H1 (cell line): ENCODE data around the gene ERAS. TPM values are rescaled to one million over a fixed set of nuclear protein-coding genes. Genes with fewer than 3 reads are reported as not detected.

Experiments used
- CTCF ChIA-PET: fragments of 300-600 bp; sonication (Branson Sonifier 250); formaldehyde crosslinking; loops from one replicate; lab custom pipeline; 2021; ENCODE audit not compliant: partially characterized antibody; lab: Charles Lee
- POLR2A ChIA-PET: fragments of 300-600 bp; sonication (Branson Sonifier 250); formaldehyde crosslinking; loops from one replicate; lab custom pipeline; 2021; ENCODE audit warnings: inconsistent platforms; ENCODE audit not compliant: partially characterized antibody; lab: Charles Lee
- DNase-seq, 2 experiments: peaks; one replicate each; pipeline versions ENCODE4 v3.0.0 to v3.0.0-alpha.2; 2010 to 2022; ENCODE audit warnings: low spot score in 2 of 2, low read depth in 1 of 2, mixed read lengths in 1 of 2
- FAIRE-seq: peaks from 2 replicates; lab custom pipeline; 2011; peaks lifted over from hg19 to GRCh38; lab: Jason Lieb, UNC
- H2AFZ ChIP-seq: 2 replicates; pipeline ENCODE4 v1.8.1; 2012; ENCODE audit warnings: low read length, inconsistent platforms
- H2AK5ac ChIP-seq: 2 replicates; pipeline ENCODE4 v1.6.1; 2013; ENCODE audit warnings: low read depth, low read length
- H2BK120ac ChIP-seq: replicated peaks from 2 replicates; pipeline ENCODE3; 2013; ENCODE audit warnings: low read depth, low read length, inconsistent platforms
- H2BK12ac ChIP-seq: 2 replicates; pipeline ENCODE4 v1.6.1; 2013; ENCODE audit warnings: low read depth, low read length
- H2BK15ac ChIP-seq: 2 replicates; pipeline ENCODE4 v1.6.1; 2013; ENCODE audit warnings: low read length
- H2BK20ac ChIP-seq: 2 replicates; pipeline ENCODE4 v1.6.1; 2013; ENCODE audit warnings: low read length
- H2BK5ac ChIP-seq: 2 replicates; pipeline ENCODE4 v1.6.1; 2013; ENCODE audit warnings: low read depth, low read length
- H3K14ac ChIP-seq: 2 replicates; pipeline ENCODE4 v1.6.1; 2013; ENCODE audit warnings: inconsistent platforms; ENCODE audit not compliant: insufficient read length
- H3K18ac ChIP-seq: 2 replicates; pipeline ENCODE4 v1.6.1; 2013; ENCODE audit warnings: low read length; ENCODE audit errors: extremely low read depth
- H3K23ac ChIP-seq: 2 replicates; pipeline ENCODE4 v1.6.1; 2013; ENCODE audit warnings: inconsistent platforms; ENCODE audit not compliant: insufficient read length
- H3K23me2 ChIP-seq: 2 replicates; pipeline ENCODE4 v1.6.1; 2013; ENCODE audit warnings: low read depth, low read length
- H3K27ac ChIP-seq: 2 replicates; pipeline ENCODE4 v1.6.1; 2011; ENCODE audit warnings: low read depth, low read length, inconsistent platforms
- H3K27me3 ChIP-seq, 4 experiments: replicated peaks in 1 of 4; 1 replicate in 1 of 4; 2 replicates in 3 of 4; pipeline versions ENCODE4 v1.6.1 to v1.8.1; 2011 to 2013; ENCODE audit warnings: low read length in 3 of 4, mild to moderate bottlenecking in 3 of 4, inconsistent platforms in 2 of 4, mixed read lengths in 2 of 4, moderate library complexity in 1 of 4; ENCODE audit not compliant: control insufficient read depth in 3 of 4, insufficient read depth in 3 of 4; ENCODE audit errors: extremely low read depth in 1 of 4
- H3K36me3 ChIP-seq, 4 experiments: 2 replicates each; pipeline versions ENCODE4 v1.6.1 to v1.8.1; 2011 to 2013; ENCODE audit warnings: mild to moderate bottlenecking in 4 of 4, low read length in 3 of 4, moderate library complexity in 2 of 4, control low read depth in 1 of 4, inconsistent platforms in 1 of 4; ENCODE audit not compliant: insufficient read depth in 4 of 4, control insufficient read depth in 2 of 4
- H3K4ac ChIP-seq: replicated peaks from 2 replicates; pipeline ENCODE3; 2013; ENCODE audit warnings: low read length, low read depth, mixed read lengths, inconsistent platforms; ENCODE audit not compliant: insufficient read length
- H3K4me1 ChIP-seq, 4 experiments: replicated peaks in 1 of 4; 1 replicate in 1 of 4; 2 replicates in 3 of 4; pipeline versions ENCODE4 v1.6.1 to v1.8.1; 2011 to 2013; ENCODE audit warnings: low read length in 3 of 4, inconsistent platforms in 2 of 4, mixed read lengths in 1 of 4; ENCODE audit not compliant: insufficient read depth in 4 of 4, control insufficient read depth in 3 of 4
- H3K4me2 ChIP-seq, 2 experiments: 2 replicates each; pipeline versions ENCODE4 v1.6.1 to v1.8.1; 2011 to 2013; ENCODE audit warnings: low read depth in 2 of 2, low read length in 2 of 2, control low read depth in 1 of 2, inconsistent platforms in 1 of 2, mild to moderate bottlenecking in 1 of 2; ENCODE audit not compliant: insufficient read depth in 1 of 2
- H3K4me3 ChIP-seq, 4 experiments: fragments of 200-600, 300-600 bp in 1 of 4; sonication (generic), shearing (Covaris generic), sonication (Bioruptor Twin) in 1 of 4; 2 replicates each; pipeline versions ENCODE4 v1.5.1 to v1.8.1; 2011 to 2016; ENCODE audit warnings: low read length in 4 of 4, low read depth in 3 of 4, control low read depth in 2 of 4, inconsistent platforms in 2 of 4, mild to moderate bottlenecking in 2 of 4, mixed read lengths in 1 of 4, moderate library complexity in 1 of 4; ENCODE audit not compliant: insufficient read depth in 2 of 4; ENCODE audit errors: extremely low read depth in 1 of 4
- H3K56ac ChIP-seq: replicated peaks from 2 replicates; pipeline ENCODE3; 2013; ENCODE audit warnings: low read depth, mild to moderate bottlenecking, mixed read lengths, low read length, inconsistent platforms; ENCODE audit not compliant: insufficient read length
- H3K79me1 ChIP-seq: 2 replicates; pipeline ENCODE4 v1.6.1; 2013; ENCODE audit warnings: low read depth, low read length, control low read depth
- H3K79me2 ChIP-seq, 2 experiments: 2 replicates each; pipeline versions ENCODE4 v1.6.1 to v1.8.1; 2012 to 2013; ENCODE audit warnings: low read length in 2 of 2, mild to moderate bottlenecking in 2 of 2, inconsistent platforms in 1 of 2; ENCODE audit not compliant: insufficient read depth in 2 of 2, control insufficient read depth in 1 of 2
- H3K9ac ChIP-seq, 4 experiments: replicated peaks in 1 of 4; 1 replicate in 1 of 4; 2 replicates in 3 of 4; pipeline versions ENCODE4 v1.6.1 to v1.8.1; 2011 to 2013; ENCODE audit warnings: low read depth in 3 of 4, low read length in 3 of 4, control low read depth in 2 of 4, mild to moderate bottlenecking in 2 of 4, moderate library complexity in 2 of 4, inconsistent platforms in 1 of 4; ENCODE audit errors: extremely low read depth in 1 of 4
- H3K9me3 ChIP-seq, 2 experiments: 2 replicates each; pipeline versions ENCODE4 v1.6.1 to v1.8.1; 2012 to 2013; ENCODE audit warnings: mild to moderate bottlenecking in 2 of 2, moderate library complexity in 2 of 2, control low read depth in 1 of 2, inconsistent platforms in 1 of 2, low read depth in 1 of 2, low read length in 1 of 2, mixed read lengths in 1 of 2; ENCODE audit not compliant: insufficient read depth in 2 of 2
- H4K20me1 ChIP-seq, 2 experiments: replicated peaks in 1 of 2; 2 replicates each; pipeline versions ENCODE3 to v1.8.1; 2011 to 2013; ENCODE audit warnings: inconsistent platforms in 2 of 2, low read length in 2 of 2, mild to moderate bottlenecking in 1 of 2; ENCODE audit not compliant: insufficient read depth in 2 of 2, control insufficient read depth in 1 of 2
- H4K5ac ChIP-seq: 2 replicates; pipeline ENCODE4 v1.6.1; 2013; ENCODE audit warnings: low read length, low read depth, mixed read lengths, inconsistent platforms; ENCODE audit not compliant: insufficient read length
- H4K8ac ChIP-seq: 2 replicates; pipeline ENCODE4 v1.8.0; 2013; ENCODE audit warnings: mild to moderate bottlenecking, moderate library complexity, low read length, inconsistent platforms; ENCODE audit not compliant: insufficient read depth; ENCODE audit errors: extremely low read depth
- H4K91ac ChIP-seq: replicated peaks from 2 replicates; pipeline ENCODE3; 2013; ENCODE audit warnings: low read length, mixed read lengths, inconsistent platforms; ENCODE audit not compliant: insufficient read length
- BACH1 ChIP-seq: IDR thresholded peaks from 2 replicates; pipeline ENCODE4 v1.6.1; 2012; ENCODE audit warnings: low read length, improper control_type of control experiment
- EZH2 ChIP-seq: fragments of 200-600 bp; sonication (generic); IDR thresholded peaks from 2 replicates; pipeline ENCODE4 v1.7.1; 2012; ENCODE audit warnings: low read depth, mild to moderate bottlenecking, moderate library complexity, low read length, inconsistent platforms; ENCODE audit not compliant: severe bottlenecking
- JUN ChIP-seq: IDR thresholded peaks from 2 replicates; pipeline ENCODE4 v1.6.1; 2011; ENCODE audit warnings: low read depth, mild to moderate bottlenecking, improper control_type of control experiment, low read length
- KDM5A ChIP-seq: fragments of 200-600 bp; IDR thresholded peaks from 2 replicates; pipeline ENCODE4 v1.7.1; 2012; ENCODE audit warnings: mild to moderate bottlenecking, low read length, inconsistent platforms, mixed read lengths
- NRF1 ChIP-seq: IDR thresholded peaks from 2 replicates; pipeline ENCODE4 v1.6.1; 2011; ENCODE audit warnings: mild to moderate bottlenecking, low read depth, low read length, improper control_type of control experiment
- RFX5 ChIP-seq: IDR thresholded peaks from 2 replicates; pipeline ENCODE4 v1.6.1; 2011; ENCODE audit warnings: low read depth, low read length, improper control_type of control experiment, borderline replicate concordance
- RNF2 ChIP-seq: fragments of 200-900, 300-1000 bp; sonication (generic); IDR thresholded peaks from 2 replicates; pipeline ENCODE4 v1.7.1; 2016; ENCODE audit warnings: borderline replicate concordance, low read depth, mild to moderate bottlenecking, antibody characterized with exemption, low read length; ENCODE audit not compliant: poor library complexity, severe bottlenecking; ENCODE audit errors: missing control alignments
- SIX5 ChIP-seq: IDR thresholded peaks from 2 replicates; pipeline ENCODE4 v1.6.1; 2011; ENCODE audit warnings: mild to moderate bottlenecking, low read depth, low read length
- SP4 ChIP-seq: IDR thresholded peaks from 2 replicates; pipeline ENCODE4 v1.6.1; 2012; ENCODE audit warnings: low read length, inconsistent platforms
- TCF12 ChIP-seq: IDR thresholded peaks from 2 replicates; pipeline ENCODE4 v1.6.1; 2011; ENCODE audit warnings: low read depth, mild to moderate bottlenecking, low read length
- YY1 ChIP-seq: IDR thresholded peaks from 2 replicates; pipeline ENCODE4 v1.6.1; 2011; ENCODE audit warnings: low read depth, mild to moderate bottlenecking, low read length
- WGBS, 2 experiments: shearing (Covaris generic) in 1 of 2; methylation state at CpG; one replicate each; pipeline versions ENCODE4 v1.1.6 to v1.1.7; 2013 to 2015; ENCODE audit warnings: low lambda C conversion rate in 2 of 2, mixed read lengths in 2 of 2, inconsistent platforms in 1 of 2, low coverage in 1 of 2, missing lambda C conversion rate in 1 of 2; ENCODE audit not compliant: insufficient replicate concordance in 2 of 2, insufficient coverage in 1 of 2, insufficient read length in 1 of 2; ENCODE audit errors: extremely low coverage in 1 of 2, missing lambda C conversion rate in 1 of 2; 5-methylcytosine and 5-hydroxymethylcytosine counted together
- polyA plus RNA-seq, 7 experiments: library from polyadenylated mRNA; depleted of rRNA in 3 of 7; stranded (reverse) in 5 of 7; unstranded in 2 of 7; fragments of >200 nt in 5 of 7; fragments of 200-250 nt in 2 of 7; gene quantifications; 1 replicate in 5 of 7; 2 replicates in 1 of 7; 4 replicates in 1 of 7; pipeline versions ENCODE4 v1.2.1 to v1.2.3, GENCODE V29; 2011 to 2013; ENCODE audit warnings: missing spikeins in 2 of 7, mixed read lengths in 2 of 7
- total RNA-seq: library from RNA; stranded (reverse); fragmentation: NEBNext Ultra II Directional; extraction: Animal tissue kit (Norgen Biotek cat#: 25700); gene quantifications from 2 replicates; pipeline ENCODE4 v1.2.1, GENCODE V29; 2021
- TF ChIP-seq, protein P1 (sequence below): IDR thresholded peaks from 2 replicates; pipeline ENCODE4 v1.6.1; 2012; ENCODE audit warnings: inconsistent platforms

ERAS gene
- total and polyA plus RNA-seq, 2 of the 8 experiments (the other 6 are each of a cell fraction or from before 2014, with no cell fraction given): 0.70 TPM; not detected in 1

DNA sequence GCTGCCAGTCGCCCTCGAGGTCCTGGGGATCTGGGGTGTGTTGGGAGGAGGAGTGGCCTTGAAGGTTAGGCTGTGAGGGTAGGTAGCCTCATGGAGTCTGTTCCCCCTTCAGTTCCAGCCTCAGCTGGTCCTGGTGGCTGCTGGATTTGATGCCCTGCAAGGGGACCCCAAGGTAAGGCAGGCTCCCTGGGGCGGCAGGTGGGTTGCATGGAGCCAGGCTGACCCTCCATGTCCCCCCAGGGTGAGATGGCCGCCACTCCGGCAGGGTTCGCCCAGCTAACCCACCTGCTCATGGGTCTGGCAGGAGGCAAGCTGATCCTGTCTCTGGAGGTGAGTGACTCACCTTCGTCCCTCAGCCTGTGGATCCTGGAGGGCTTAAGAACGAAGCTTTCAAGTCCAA, 11.6 kb upstream of the ERAS start:
- Histone ChIP-seq H4K20me1 (peaks cover 0 to 2% of the 10 kb centered on the region in 2 experiments), H3K9me3 (no peaks in the 10 kb centered on the region), H3K4me2 (no peak overlapping the region), H4K8ac (no peak overlapping the region), H2AFZ (no peak overlapping the region), H4K5ac (no peak overlapping the region), H3K56ac (no peak overlapping the region), H3K27ac (no peak overlapping the region), H3K79me2 (no peaks in the 10 kb centered on the region), H3K4me1 (no peaks in the 10 kb centered on the region), H3K18ac (no peak overlapping the region), H2BK15ac (no peak overlapping the region), H3K36me3 (0 out of 8 replicates have a peak, but pooled peaks cover 0 to 3% (median 0%) of the 10 kb centered on the region in 4 experiments), H2BK5ac (no peak overlapping the region), H3K27me3 (no peaks in the 10 kb centered on the region), H3K23me2 (no peaks in the 10 kb centered on the region), H2BK12ac (no peak overlapping the region), H3K23ac (no peak overlapping the region), H3K79me1 (no peaks in the 10 kb centered on the region), H4K91ac (no peak overlapping the region), H2AK5ac (no peak overlapping the region), H3K9ac (no peak overlapping the region), H2BK120ac (no peak overlapping the region), H3K14ac (no peak overlapping the region), H3K4ac (no peak overlapping the region), H3K4me3 (no peak overlapping the region), H2BK20ac (no peak overlapping the region)
- POLR2A ChIA-PET: interaction anchor here (1.0 to 2.2 kb wide), 2 partner anchors 9 to 12 kb away, joined by 4 to 8 read pairs; partner anchors contain the start of gene ERAS
- no peak for FAIRE-seq
- WGBS, 2 experiments: 89% methylated on average over 3 of the region's 8 CpGs; no CpG with 5 or more reads in 1 of the 2 experiments
- CTCF ChIA-PET: no interaction called here
- TF ChIP-seq RNF2: no peak
- TF ChIP-seq KDM5A: no peak
- TF ChIP-seq NRF1: no peak
- no peak for TF ChIP-seq RFX5
- TF ChIP-seq JUN: no peak
- TF ChIP-seq, protein P1, sequence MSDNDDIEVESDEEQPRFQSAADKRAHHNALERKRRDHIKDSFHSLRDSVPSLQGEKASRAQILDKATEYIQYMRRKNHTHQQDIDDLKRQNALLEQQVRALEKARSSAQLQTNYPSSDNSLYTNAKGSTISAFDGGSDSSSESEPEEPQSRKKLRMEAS: no peak
- no peak for TF ChIP-seq SP4
- TF ChIP-seq EZH2: no peak
- no peak for TF ChIP-seq YY1
- no peak for TF ChIP-seq SIX5
- no peak for TF ChIP-seq TCF12
- TF ChIP-seq BACH1: no peak
- DNase-seq: no peak
